ENCODE results near the gene NTM.

DNA sequence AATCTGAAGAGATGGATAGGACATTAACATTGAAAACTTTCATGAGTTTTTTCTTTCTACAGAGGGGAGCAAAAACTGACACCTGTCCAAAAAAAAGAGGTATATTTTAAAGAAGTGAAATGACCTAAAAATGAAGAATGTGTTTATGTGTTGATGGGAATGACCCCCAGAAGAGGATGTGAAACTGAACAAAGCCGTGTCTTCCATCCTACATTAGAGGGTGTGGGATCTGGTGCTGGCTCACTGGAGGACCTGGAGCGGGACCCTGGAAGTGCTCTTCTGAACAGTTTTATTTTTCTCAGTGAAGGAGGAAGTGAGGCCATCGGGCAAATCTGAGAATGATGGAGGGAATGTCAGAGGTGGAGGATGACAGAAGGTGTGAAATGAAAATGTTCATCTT, 470.1 kb downstream of the NTM start:
- TF ChIP-seq POLR2AphosphoS5 (IDR thresholded peaks at IDR 0.05; ENCODE audit: low read depth, low read length) (no peak), POLR2A (IDR thresholded peaks at IDR 0.05; ENCODE audit: low read depth, low read length) (no peak)

Data from GM12892 (cell line).